ENCODE results near the gene MAGI3.
"Not testable (repeated sequence)": the region's sequence is repeated elsewhere in the genome, so short reads cannot be mapped to it uniquely, and the experiment has no call there.

Gene MAGI3

GRCh38 chr1:113592230-113592629 lies 201.9 kb downstream of the MAGI3 start:
- DNase-seq: no peak

GRCh38 chr1:113593550-113594297 lies 203.4 kb downstream of the MAGI3 start:
- DNase-seq: no peak

GRCh38 chr1:113604466-113604865 lies 214.2 kb downstream of the MAGI3 start:
- not testable (repeated sequence) for DNase-seq

GRCh38 chr1:113605146-113605545 lies 214.8 kb downstream of the MAGI3 start:
- DNase-seq: no peak

GRCh38 chr1:113608399-113608798 lies 218.1 kb downstream of the MAGI3 start:
- no peak for DNase-seq

GRCh38 chr1:113610372-113610771 lies 220.1 kb downstream of the MAGI3 start:
- no peak for DNase-seq

GRCh38 chr1:113615425-113615824 lies 225.1 kb downstream of the MAGI3 start:
- DNase-seq: no peak

- DNase-seq: no peak
These were observed 225.8 kb downstream of the MAGI3 start for GRCh38 chr1:113616156-113616555.

GRCh38 chr1:113617438-113618141 lies 227.3 kb downstream of the MAGI3 start:
- DNase-seq: no peak

GRCh38 chr1:113628997-113629396 lies 238.7 kb downstream of the MAGI3 start:
- no peak for DNase-seq

- no peak for DNase-seq
These were observed 240.3 kb downstream of the MAGI3 start for GRCh38 chr1:113630340-113631327.

- no peak for DNase-seq
These were observed 251.1 kb downstream of the MAGI3 start for GRCh38 chr1:113641396-113641795.

- no peak for DNase-seq
These were observed 256.8 kb downstream of the MAGI3 start for GRCh38 chr1:113647164-113647563.

- DNase-seq: no peak
These were observed 258.2 kb downstream of the MAGI3 start for GRCh38 chr1:113648478-113648877.

GRCh38 chr1:113652771-113653170 lies 262.5 kb downstream of the MAGI3 start:
- DNase-seq: no peak

GRCh38 chr1:113653741-113654140 lies 263.4 kb downstream of the MAGI3 start:
- no peak for DNase-seq

GRCh38 chr1:113654883-113655282 lies 264.6 kb downstream of the MAGI3 start:
- no peak for DNase-seq

- no peak for DNase-seq
These were observed 266.8 kb downstream of the MAGI3 start for GRCh38 chr1:113657126-113657525.

GRCh38 chr1:113657556-113658063 lies 267.3 kb downstream of the MAGI3 start:
- no peak for DNase-seq

GRCh38 chr1:113659035-113659434 lies 268.7 kb downstream of the MAGI3 start:
- no peak for DNase-seq

GRCh38 chr1:113659556-113659955 lies 269.2 kb downstream of the MAGI3 start:
- DNase-seq: no peak

- DNase-seq: no peak
These were observed 269.8 kb downstream of the MAGI3 start for GRCh38 chr1:113660088-113660487.

- DNase-seq: no peak
These were observed 271.8 kb downstream of the MAGI3 start for GRCh38 chr1:113662101-113662500.
